ENCODE results near the gene ERC2.
"Not testable (repeated sequence)": the region's sequence is repeated elsewhere in the genome, so short reads cannot be mapped to it uniquely, and the experiment has no call there.

ERC2 gene

GRCh38 chr3:55868347-55868746 is 599.9 kb downstream of the ERC2 start:
- DNase-seq: no peak

- DNase-seq: no peak
Measured at GRCh38 chr3:55863028-55863427, 605.2 kb downstream of the ERC2 start.

- DNase-seq: no peak
Measured at GRCh38 chr3:55860049-55860721, 608.1 kb downstream of the ERC2 start.

- no peak for DNase-seq
Measured at GRCh38 chr3:55859305-55859704, 609.0 kb downstream of the ERC2 start.

- DNase-seq: no peak
Measured at GRCh38 chr3:55858727-55859126, 609.5 kb downstream of the ERC2 start.

- DNase-seq: no peak
Measured at GRCh38 chr3:55858302-55858701, 610.0 kb downstream of the ERC2 start.

GRCh38 chr3:55857633-55858032 is 610.6 kb downstream of the ERC2 start:
- DNase-seq: no peak

- no peak for DNase-seq
Measured at GRCh38 chr3:55855311-55855710, 613.0 kb downstream of the ERC2 start.

GRCh38 chr3:55854494-55854893 is 613.8 kb downstream of the ERC2 start:
- no peak for DNase-seq

- no peak for DNase-seq
Measured at GRCh38 chr3:55852326-55852725, 615.9 kb downstream of the ERC2 start.

GRCh38 chr3:55842204-55842603 is 626.1 kb downstream of the ERC2 start:
- DNase-seq: no peak

- not testable (repeated sequence) for DNase-seq
Measured at GRCh38 chr3:55831876-55832275, 636.4 kb downstream of the ERC2 start.

GRCh38 chr3:55828712-55829111 is 639.6 kb downstream of the ERC2 start:
- no peak for DNase-seq

- DNase-seq: no peak
Measured at GRCh38 chr3:55827786-55828185, 640.5 kb downstream of the ERC2 start.

- DNase-seq: no peak
Measured at GRCh38 chr3:55826731-55827496, 641.4 kb downstream of the ERC2 start.

- no peak for DNase-seq
Measured at GRCh38 chr3:55826097-55826496, 642.2 kb downstream of the ERC2 start.

GRCh38 chr3:55824406-55824805 is 643.9 kb downstream of the ERC2 start:
- DNase-seq: no peak

GRCh38 chr3:55823829-55824228 is 644.4 kb downstream of the ERC2 start:
- no peak for DNase-seq

GRCh38 chr3:55823001-55823400 is 645.3 kb downstream of the ERC2 start:
- DNase-seq: no peak

GRCh38 chr3:55819005-55819404 is 649.3 kb downstream of the ERC2 start:
- no peak for DNase-seq

GRCh38 chr3:55818485-55818884 is 649.8 kb downstream of the ERC2 start:
- DNase-seq: no peak

GRCh38 chr3:55816794-55817576 is 651.3 kb downstream of the ERC2 start:
- no peak for DNase-seq

GRCh38 chr3:55815262-55815661 is 653.0 kb downstream of the ERC2 start:
- DNase-seq: no peak

All from activated CD4-positive, alpha-beta T cell treated with anti-CD3 and anti-CD28 coated beads for 4 hours (primary cell).